ENCODE data around the gene IL11RA.
A peak's percentile ranks its signal among the peaks of the same experiment; 100 is the strongest.

IL11RA gene

GRCh38 chr9:34687276-34688030 lies 35.5 kb downstream of the IL11RA start:
- DNase-seq: no peak

GRCh38 chr9:34688329-34689115 lies 36.5 kb downstream of the IL11RA start:
- no peak for DNase-seq

- DNase-seq: no peak
These were observed 37.1 kb downstream of the IL11RA start for GRCh38 chr9:34689116-34689470.

- DNase-seq: no peak
These were observed 37.5 kb downstream of the IL11RA start for GRCh38 chr9:34689512-34689911.

- DNase-seq: peak in 2 of 14 donors; percentile 6 to 11
These were observed 39.3 kb downstream of the IL11RA start, which contains the start of gene CCL19 for GRCh38 chr9:34690983-34691935. Gene CCL19, minus strand, starts transcription at chr9:34691276. Its CDS starts 137 bp downstream, at chr9:34691139.

GRCh38 chr9:34691936-34692315 lies 39.9 kb downstream of the IL11RA start:
- DNase-seq: no peak

- DNase-seq: no peak
These were observed 41.6 kb downstream of the IL11RA start for GRCh38 chr9:34693560-34693959.

GRCh38 chr9:34694811-34695210 lies 42.8 kb downstream of the IL11RA start:
- DNase-seq: no peak

- peak in 12 of 14 donors; percentile 3 to 72 (median 35) for DNase-seq
These were observed 49.2 kb downstream of the IL11RA start for GRCh38 chr9:34701023-34701768.

GRCh38 chr9:34701769-34702736 lies 50.1 kb downstream of the IL11RA start:
- DNase-seq: peak in 13 of 14 donors; percentile 2 to 78 (median 67)

- no peak for DNase-seq
These were observed 55.1 kb downstream of the IL11RA start for GRCh38 chr9:34707130-34707529.

- no peak for DNase-seq
These were observed 57.4 kb downstream of the IL11RA start for GRCh38 chr9:34709196-34709978.

- no peak for DNase-seq
These were observed 58.0 kb downstream of the IL11RA start, which contains the start of gene CCL21 for GRCh38 chr9:34710023-34710422. Gene CCL21, minus strand, starts transcription at chr9:34710136. Its CDS starts 70 bp downstream, at chr9:34710066.
